Ovary (tissue), 9 donors: ENCODE results near the gene COL15A1. TPM values are rescaled to one million over a fixed set of nuclear protein-coding genes. Genes with fewer than 3 reads are reported as not detected.
A peak's percentile ranks its signal among the peaks of the same experiment; 100 is the strongest.

Experiments
- DNase-seq, 5 donors: peaks; one replicate each; pipeline ENCODE4 v3.0.0-alpha.2; 2019 to 2020
- H3K27ac ChIP-seq, 2 donors: fragments of 200-600 bp; one replicate each; pipeline versions ENCODE4 v1.5.1 to v1.8.0; 2019 to 2022
- H3K27me3 ChIP-seq: fragments of 200-600 bp; one replicate; pipeline ENCODE4 v1.8.0; 2022
- H3K36me3 ChIP-seq: fragments of 200-600 bp; sonication (generic); one replicate; pipeline ENCODE4 v1.5.1; 2019
- H3K4me1 ChIP-seq: one replicate; pipeline ENCODE4 v1.8.1; 2013; ENCODE audit warnings: mild to moderate bottlenecking, moderate library complexity; ENCODE audit not compliant: insufficient read depth
- H3K4me3 ChIP-seq: fragments of 200-600 bp; sonication (generic); one replicate; pipeline ENCODE4 v1.5.1; 2017
- H3K9me3 ChIP-seq, 2 donors: fragments of 200-600 bp in 1 of 2; sonication (generic) in 1 of 2; one replicate each; pipeline versions ENCODE4 v1.5.1 to v1.8.1; 2013 to 2019; ENCODE audit warnings: mild to moderate bottlenecking in 1 of 2, moderate library complexity in 1 of 2
- EP300 ChIP-seq: sonication (generic); formaldehyde crosslinking; IDR thresholded peaks from one replicate; pipeline ENCODE4 v1.6.1; 2017; ENCODE audit warnings: antibody characterized with exemption
- POLR2A ChIP-seq: fragments of 450-650 bp; IDR thresholded peaks from one replicate; pipeline ENCODE4 v1.6.1; 2017; ENCODE audit warnings: antibody characterized with exemption, mild to moderate bottlenecking, moderate library complexity
- WGBS, 3 donors: extraction: QIAGEN DNeasy Blood & Tissue Kit in 1 of 3; methylation state at CpG; one replicate each; pipeline versions ENCODE4 v1.1.5 to v1.1.7; 2013 to 2017; 5-methylcytosine and 5-hydroxymethylcytosine counted together
- intact Hi-C, 4 donors: fragments of 100-400 bp; cut with DNase I; formaldehyde crosslinking; loops; one replicate each; pipeline versions ENCODE4 v1.11.0 to v1.15.1; 2022 to 2023
- polyA plus RNA-seq, 2 donors: library from polyadenylated mRNA; stranded (reverse); fragments of 200-250 nt in 1 of 2; fragments of 350-450 nt in 1 of 2; fragmentation: Illumina TruSeq in 1 of 2; extraction: RNeasy Lipid Tissue Mini Kit (QIAGEN cat#74804) in 1 of 2; gene quantifications; one replicate each; pipeline ENCODE4 v1.2.3, GENCODE V29; 2013 to 2014
- total RNA-seq, 7 donors: library from RNA; depleted of rRNA in 2 of 7; stranded (reverse); fragments of >200 nt in 2 of 7; fragmentation: NEBNext Ultra II Directional in 3 of 7; extraction: Animal tissue kit (Norgen Biotek cat#: 25700) in 3 of 7; gene quantifications; one replicate each; pipeline versions ENCODE4 v1.1.0 to v1.2.4, GENCODE V29; 2016 to 2023
- TF ChIP-seq, protein P1 (sequence below), 3 donors: fragments of 450-650 bp in 2 of 3; fragments of 200-600 bp in 1 of 3; IDR thresholded peaks; one replicate each; pipeline versions ENCODE4 v1.5.1 to v1.8.0; 2016 to 2022; ENCODE audit warnings: antibody characterized with exemption in 3 of 3, mild to moderate bottlenecking in 1 of 3
- donor health status: DM: no; HTN: no; CAD: no; lungs with moderate emphysema.
- donor health status: DM: no; HTN: no; CAD: no.
- donor health status: Bipolar disorder and iron deficiency.
- donor health status: DM: yes; HTN: yes; CAD: no.
- donor health status: DM: no; HTN: no; CAD: no.
- donor health status: DM: yes; HTN: yes; CAD: no.

The COL15A1 gene
- total and polyA plus RNA-seq, 9 donors, result 12.8 to 195 (median 48.6) TPM

DNA sequence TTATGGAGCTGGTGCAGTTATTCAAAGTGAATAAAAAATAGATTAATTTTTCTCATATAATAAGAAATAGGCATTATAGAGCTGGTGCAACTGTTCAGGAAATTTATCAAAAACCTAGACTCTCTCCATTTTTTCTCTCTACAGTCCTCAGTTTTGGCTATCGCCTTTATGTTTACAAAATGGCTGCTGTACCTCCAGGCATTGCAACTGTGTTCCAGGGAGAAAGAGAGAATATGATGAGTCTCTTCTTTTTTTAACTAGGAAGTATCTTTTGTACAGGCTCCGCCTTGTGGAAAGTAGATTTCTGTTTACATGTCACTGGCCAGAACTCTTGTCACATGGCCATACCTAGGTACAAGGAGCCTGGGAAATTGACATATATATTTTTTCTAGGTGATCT lies 158.1 kb downstream of the COL15A1 start:
- no peaks in the 10 kb centered on the region for H3K9me3 ChIP-seq
- H3K4me3 ChIP-seq, result no peak overlapping the region
- H3K27me3 ChIP-seq, result no peaks in the 10 kb centered on the region
- TF ChIP-seq EP300 (no peak), POLR2A (no peak)
- TF ChIP-seq, protein P1, sequence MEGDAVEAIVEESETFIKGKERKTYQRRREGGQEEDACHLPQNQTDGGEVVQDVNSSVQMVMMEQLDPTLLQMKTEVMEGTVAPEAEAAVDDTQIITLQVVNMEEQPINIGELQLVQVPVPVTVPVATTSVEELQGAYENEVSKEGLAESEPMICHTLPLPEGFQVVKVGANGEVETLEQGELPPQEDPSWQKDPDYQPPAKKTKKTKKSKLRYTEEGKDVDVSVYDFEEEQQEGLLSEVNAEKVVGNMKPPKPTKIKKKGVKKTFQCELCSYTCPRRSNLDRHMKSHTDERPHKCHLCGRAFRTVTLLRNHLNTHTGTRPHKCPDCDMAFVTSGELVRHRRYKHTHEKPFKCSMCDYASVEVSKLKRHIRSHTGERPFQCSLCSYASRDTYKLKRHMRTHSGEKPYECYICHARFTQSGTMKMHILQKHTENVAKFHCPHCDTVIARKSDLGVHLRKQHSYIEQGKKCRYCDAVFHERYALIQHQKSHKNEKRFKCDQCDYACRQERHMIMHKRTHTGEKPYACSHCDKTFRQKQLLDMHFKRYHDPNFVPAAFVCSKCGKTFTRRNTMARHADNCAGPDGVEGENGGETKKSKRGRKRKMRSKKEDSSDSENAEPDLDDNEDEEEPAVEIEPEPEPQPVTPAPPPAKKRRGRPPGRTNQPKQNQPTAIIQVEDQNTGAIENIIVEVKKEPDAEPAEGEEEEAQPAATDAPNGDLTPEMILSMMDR (IDR thresholded peaks at IDR 0.05), result no peak
- H3K27ac ChIP-seq, result no peak overlapping the region
- H3K4me1 ChIP-seq, result no peaks in the 10 kb centered on the region
- no peak for DNase-seq
- 96 to 100% (median 96%) methylated on average over 2 of the region's 2 CpGs for WGBS, 3 donors
- no peaks in the 10 kb centered on the region for H3K36me3 ChIP-seq
- intact Hi-C loops, result no loop called here

DNA sequence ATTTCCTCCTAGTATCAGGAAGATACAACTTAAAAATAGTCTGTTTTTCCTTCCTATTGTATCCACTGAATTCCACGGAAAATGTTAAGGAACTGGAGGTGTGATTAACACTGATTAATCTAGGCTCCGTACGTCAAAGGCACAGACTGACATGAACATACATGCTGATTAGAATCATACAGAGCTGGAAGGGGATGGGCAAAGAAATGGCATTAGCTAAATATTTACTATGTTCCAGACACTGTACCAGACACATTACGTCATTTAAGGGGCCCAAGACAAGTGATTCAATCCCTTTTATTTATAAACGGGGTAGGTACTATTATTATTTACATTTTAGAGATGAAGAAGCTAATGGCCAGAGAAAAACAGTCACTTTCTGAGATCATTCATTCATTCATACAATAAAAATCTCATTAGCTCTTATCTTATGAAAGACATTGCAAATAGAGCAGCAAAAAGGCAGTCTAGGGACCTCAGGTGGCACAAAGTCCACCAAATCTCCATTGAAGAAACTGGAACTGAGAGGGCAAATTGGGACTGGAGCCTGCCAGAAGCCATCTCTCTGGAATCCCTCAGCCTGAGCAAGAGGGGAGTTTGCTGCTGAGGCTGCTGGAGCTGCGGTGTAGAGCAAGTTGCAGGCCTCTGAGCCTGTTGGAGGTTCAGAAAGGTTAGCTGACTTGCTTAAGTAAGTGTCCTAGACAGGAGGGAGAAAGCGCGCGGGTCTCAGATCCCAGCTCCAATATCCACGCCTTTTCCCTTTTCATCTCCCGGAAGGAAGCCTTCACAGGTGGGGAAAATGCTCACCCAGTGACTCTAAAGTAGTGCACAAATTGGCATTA lies 159.6 kb downstream of the COL15A1 start:
- H3K9me3 ChIP-seq, result no peaks in the 10 kb centered on the region
- peak in 3 of 5 donors; percentile 21 to 30 (median 24) for DNase-seq
- peaks cover 2% of the 10 kb centered on the region for H3K4me1 ChIP-seq
- intact Hi-C loops, result no loop called here
- no peak overlapping the region for H3K4me3 ChIP-seq
- H3K27me3 ChIP-seq, result no peaks in the 10 kb centered on the region
- H3K36me3 ChIP-seq, result no peaks in the 10 kb centered on the region
- 66 to 73% (median 72%) methylated on average over 11 of the region's 11 CpGs for WGBS, 3 donors
- H3K27ac ChIP-seq, result peak overlapping the region in 1 of 2 donors; percentile 78
- TF ChIP-seq EP300 (no peak), POLR2A (no peak)
- TF ChIP-seq, protein P1 (IDR thresholded peaks at IDR 0.05), result no peak

DNA sequence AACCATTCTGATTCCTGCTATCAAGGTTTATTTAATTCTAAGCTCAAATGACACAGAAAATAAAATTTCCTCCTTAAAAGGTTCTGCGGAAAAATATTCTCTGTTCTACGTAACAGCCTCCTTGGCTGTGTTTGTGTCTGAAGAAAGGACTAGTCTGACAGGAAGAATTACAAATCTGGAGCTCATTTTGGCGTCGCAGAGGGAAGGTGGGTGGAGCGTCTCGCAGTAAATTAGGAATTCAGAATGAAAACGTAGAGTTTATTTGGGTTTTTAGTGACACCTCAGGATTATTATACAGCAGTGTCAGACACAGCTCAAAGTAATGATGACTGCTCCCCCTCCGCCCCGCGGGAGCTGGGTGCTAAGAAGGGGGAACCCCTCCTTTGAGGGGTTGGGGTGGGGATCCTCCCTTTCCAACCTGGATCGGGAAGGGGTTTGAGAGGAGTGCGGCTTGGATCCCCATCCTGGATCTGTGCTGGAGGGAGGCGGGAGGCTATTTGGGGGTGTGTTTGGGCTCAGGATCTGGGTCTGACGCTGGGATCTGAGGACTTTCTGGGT lies 160.3 kb downstream of the COL15A1 start:
- H3K4me3 ChIP-seq, result peak overlapping the region; percentile 66
- H3K9me3 ChIP-seq, result no peaks in the 10 kb centered on the region
- TF ChIP-seq, protein P1 (IDR thresholded peaks at IDR 0.05), result no peak
- no peak for TF ChIP-seq EP300
- TF ChIP-seq POLR2A, result no peak
- H3K36me3 ChIP-seq, result no peaks in the 10 kb centered on the region
- peak overlapping the region; percentile 55 to 78 for H3K27ac ChIP-seq
- intact Hi-C loops, result no loop called here
- peaks cover 3% of the 10 kb centered on the region for H3K4me1 ChIP-seq
- 1 to 2% (median 1%) methylated on average over 14 of the region's 14 CpGs for WGBS, 3 donors
- no peaks in the 10 kb centered on the region for H3K27me3 ChIP-seq
- DNase-seq, result peak in 4 of 5 donors; percentile 12 to 51 (median 44)

DNA sequence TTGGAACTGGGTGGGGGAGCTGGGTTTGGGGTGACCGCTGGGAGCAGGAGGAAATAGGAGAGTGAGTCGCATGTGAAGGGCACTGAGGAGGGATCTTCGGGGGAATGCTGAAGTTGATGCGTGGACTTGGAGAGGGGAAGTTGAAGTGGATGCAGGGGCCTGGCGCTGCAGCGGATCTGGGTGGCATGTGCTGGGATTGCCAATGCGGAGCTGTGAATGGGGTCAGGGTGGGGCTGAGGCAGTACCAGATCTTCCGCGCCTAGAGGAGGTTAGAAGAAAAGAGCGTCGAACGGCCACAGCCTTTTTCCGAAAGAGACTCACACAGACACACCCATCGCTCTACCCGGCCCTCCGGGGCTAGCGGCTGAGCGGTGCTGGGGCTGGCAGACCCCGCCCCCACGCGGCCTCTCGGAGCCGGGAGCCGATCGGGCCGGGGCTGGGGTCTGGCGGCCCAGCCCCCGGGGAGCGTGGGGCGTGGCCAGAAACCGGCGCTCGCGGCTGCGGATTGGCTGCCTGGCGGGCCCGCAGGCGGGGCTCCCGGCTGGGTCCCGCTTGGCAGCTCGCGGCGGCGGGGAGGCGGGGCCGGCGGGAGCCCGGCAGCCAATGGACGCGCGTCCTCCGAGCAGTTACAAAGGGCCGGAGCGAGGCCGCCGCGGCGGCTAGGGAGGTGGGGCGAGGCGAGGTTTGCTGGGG lies 160.9 kb downstream of the COL15A1 start, which contains the start of gene TGFBR1:
TSS of gene TGFBR1 (plus strand) at position 655 of the 693 bp plus-strand sequence. CDS start 93 bp downstream, outside the sequence.
- DNase-seq, result peak; percentile 90 to 95 (median 93)
- TF ChIP-seq, protein P1 (IDR thresholded peaks at IDR 0.05), result peak in 1 of 3 donors; percentile 20
- TF ChIP-seq EP300 (no peak), POLR2A (peak; percentile 77)
- no peaks in the 10 kb centered on the region for H3K9me3 ChIP-seq
- peak within 1 kb of the TSS; percentile 55 to 78 for H3K27ac ChIP-seq
- H3K27me3 ChIP-seq, result no peaks in the 10 kb centered on the region
- 0 to 1% (median 0%) methylated on average over 33 to 60 of the region's 60 CpGs for WGBS, 3 donors
- intact Hi-C loops, result no loop called here
- H3K4me1 ChIP-seq, result peaks cover 3% of the 10 kb centered on the region
- H3K36me3 ChIP-seq, result no peaks in the 10 kb centered on the region
- peak within 1 kb of the TSS; percentile 66 for H3K4me3 ChIP-seq
